K562 (cell line): Measurements from ENCODE around the gene ADAMTSL2. TPM values are rescaled to one million over a fixed set of nuclear protein-coding genes. Genes with fewer than 3 reads are reported as not detected.

ENCODE experiments used
- ATAC-seq: fragments of 200-7000 bp; cut with Tn5 transposase; 3 replicates; pipeline ENCODE4 v1.9.1; 2020; ENCODE audit warnings: moderate library complexity
- BruUV-seq: library from RNA; stranded (reverse); fragments of 400-500 nt; replicated peaks from 2 replicates; lab custom pipeline; 2021; lab: Mats Ljungman, UMichigan
- CTCF ChIA-PET: fragments of 300-600 bp; formaldehyde crosslinking; extraction: SDS; loops from one replicate; lab custom pipeline; 2021; ENCODE audit warnings: low intra/inter-chr PET ratio; lab: Yijun Ruan, JAX
- POLR2A ChIA-PET: fragments of 300-600, 350-650 bp; sonication (Branson Sonifier 250); formaldehyde crosslinking; extraction: SDS; loops from one replicate; lab custom pipeline; 2021; ENCODE audit warnings: antibody characterized with exemption, inconsistent platforms; lab: Yijun Ruan, JAX
- DNase-seq, 4 experiments: peaks; one replicate each; pipeline versions ENCODE4 v3.0.0 to v3.0.0-alpha.2; 2011 to 2018; ENCODE audit warnings: low spot score in 3 of 4, mixed read lengths in 3 of 4; ENCODE audit errors: extremely low read depth in 1 of 4
- FAIRE-seq: peaks from 2 replicates; lab custom pipeline; 2011; peaks lifted over from hg19 to GRCh38; lab: Jason Lieb, UNC
- H2AFZ ChIP-seq: 2 replicates; pipeline ENCODE4 v1.6.0; 2011; ENCODE audit warnings: low read depth, low read length, control low read depth, inconsistent platforms
- H3K27ac ChIP-seq: fragments of 200-600 bp; 3 replicates; pipeline ENCODE4 v1.8.0; 2011; ENCODE audit warnings: low read depth, mild to moderate bottlenecking, control low read depth, inconsistent platforms, low read length, moderate library complexity, mixed read lengths; ENCODE audit errors: extremely low read depth
- H3K27me3 ChIP-seq, 2 experiments: fragments of 300-600 bp in 1 of 2; 2 replicates in 1 of 2; 3 replicates in 1 of 2; pipeline versions ENCODE4 v1.6.0 to v1.8.0; 2011; ENCODE audit warnings: inconsistent platforms in 2 of 2, low read length in 2 of 2, mild to moderate bottlenecking in 1 of 2, mixed read lengths in 1 of 2, moderate library complexity in 1 of 2; ENCODE audit not compliant: control insufficient read depth in 2 of 2, insufficient read depth in 2 of 2
- H3K36me3 ChIP-seq: fragments of 300-600 bp; 3 replicates; pipeline ENCODE4 v1.8.0; 2011; ENCODE audit warnings: mild to moderate bottlenecking, low read length, inconsistent platforms; ENCODE audit not compliant: control insufficient read depth, insufficient read depth
- H3K4me1 ChIP-seq, 2 experiments: fragments of 200-600 bp in 1 of 2; replicated peaks in 1 of 2; 2 replicates in 1 of 2; 3 replicates in 1 of 2; pipeline versions ENCODE4 v1.5.1 to v1.8.0; 2011; ENCODE audit warnings: inconsistent platforms in 2 of 2, low read length in 2 of 2, mild to moderate bottlenecking in 1 of 2, mixed read lengths in 1 of 2, moderate library complexity in 1 of 2; ENCODE audit not compliant: control insufficient read depth in 2 of 2, insufficient read depth in 2 of 2
- H3K4me2 ChIP-seq: 2 replicates; pipeline ENCODE4 v1.6.1; 2011; ENCODE audit warnings: low read length, control low read depth, inconsistent platforms, mixed read lengths; ENCODE audit not compliant: insufficient read depth
- H3K4me3 ChIP-seq: fragments of 200-600 bp; sonication (generic), shearing (Covaris generic); 2 replicates; pipeline ENCODE4 v1.5.1; 2016; ENCODE audit warnings: control low read depth, inconsistent platforms
- H3K79me2 ChIP-seq: fragments of 200-600 bp; 3 replicates; pipeline ENCODE4 v1.8.0; 2011; ENCODE audit warnings: low read length, inconsistent platforms; ENCODE audit not compliant: control insufficient read depth, insufficient read depth
- H3K9ac ChIP-seq, 2 experiments: 2 replicates each; pipeline versions ENCODE4 v1.6.0 to v1.6.1; 2011; ENCODE audit warnings: low read depth in 2 of 2, low read length in 2 of 2, control low read depth in 1 of 2, inconsistent platforms in 1 of 2, mild to moderate bottlenecking in 1 of 2, mixed read lengths in 1 of 2; ENCODE audit not compliant: insufficient read depth in 1 of 2
- H3K9me1 ChIP-seq: one replicate; pipeline ENCODE4 v1.6.0; 2011; ENCODE audit warnings: inconsistent platforms, mild to moderate bottlenecking, low read length, moderate library complexity; ENCODE audit not compliant: control insufficient read depth, insufficient read depth
- H3K9me3 ChIP-seq: replicated peaks from 2 replicates; pipeline ENCODE4 v1.5.1; 2011; ENCODE audit warnings: low read depth, low read length, inconsistent platforms; ENCODE audit not compliant: control insufficient read depth, insufficient read depth
- H4K20me1 ChIP-seq: replicated peaks from 2 replicates; pipeline ENCODE4 v1.6.1; 2011; ENCODE audit warnings: low read length, inconsistent platforms, mixed read lengths; ENCODE audit not compliant: control insufficient read depth, insufficient read depth
- ATF6 ChIP-seq: sonication (generic); formaldehyde crosslinking; IDR thresholded peaks from 2 replicates; pipeline ENCODE4 v1.4.0; 2020; ENCODE audit warnings: mild to moderate bottlenecking, missing genetic modification reagents
- HDAC1 ChIP-seq, 2 experiments: fragments of 450-650 bp; IDR thresholded peaks; 2 replicates each; pipeline ENCODE4 v1.6.1; 2016 to 2017; ENCODE audit warnings: inconsistent platforms in 1 of 2, mild to moderate bottlenecking in 1 of 2, moderate library complexity in 1 of 2
- HDAC2 ChIP-seq: fragments of 450-650 bp; IDR thresholded peaks from 2 replicates; pipeline ENCODE4 v1.6.1; 2016; ENCODE audit warnings: mild to moderate bottlenecking
- HMBOX1 ChIP-seq: sonication (generic); IDR thresholded peaks from 2 replicates; pipeline ENCODE4 v1.6.1; 2016
- MAFG ChIP-seq: fragments of 450-650 bp; conservative IDR thresholded peaks from 2 replicates; pipeline ENCODE4 v1.6.1; 2016; ENCODE audit warnings: missing genetic modification characterization, missing compliant biosample characterization
- NKRF ChIP-seq: fragments of 450-650 bp; IDR thresholded peaks from 2 replicates; pipeline ENCODE4 v1.6.1; 2016; ENCODE audit warnings: borderline replicate concordance
- NRF1 ChIP-seq, 2 experiments: fragments of 450-650 bp; IDR thresholded peaks in 1 of 2; conservative IDR thresholded peaks in 1 of 2; 2 replicates each; pipeline ENCODE4 v1.6.1; 2014; ENCODE audit warnings: mild to moderate bottlenecking in 2 of 2
- PHF21A ChIP-seq: fragments of 450-650 bp; IDR thresholded peaks from 2 replicates; pipeline ENCODE4 v1.6.1; 2017; ENCODE audit warnings: low read depth, borderline replicate concordance
- PML ChIP-seq: IDR thresholded peaks from 2 replicates; pipeline ENCODE4 v1.6.1; 2012; ENCODE audit warnings: low read length, inconsistent platforms
- ZNF121 ChIP-seq: sonication (generic); formaldehyde crosslinking; conservative IDR thresholded peaks from 2 replicates; pipeline ENCODE4 v1.8.0; 2022; ENCODE audit warnings: missing genetic modification reagents
- WGBS: fragments of 100-300 bp; shearing (Covaris generic); methylation state at CpG from one replicate; pipeline ENCODE4 v1.1.6; 2016; ENCODE audit warnings: low coverage, mixed read lengths; ENCODE audit not compliant: insufficient coverage; ENCODE audit errors: missing lambda C conversion rate; 5-methylcytosine and 5-hydroxymethylcytosine counted together
- in situ Hi-C: fragments of 300-500 bp; cut with MboI; formaldehyde crosslinking; loops from 4 replicates; pipeline ENCODE4 v1.15.0; 2018; ENCODE audit warnings: inconsistent platforms, mixed read lengths
- intact Hi-C: fragments of 100-400 bp; cut with micrococcal nuclease; formaldehyde crosslinking; loops from 2 replicates; pipeline ENCODE4 v1.14.2; 2022
- polyA plus RNA-seq, 8 experiments: library from polyadenylated mRNA; depleted of rRNA in 4 of 8; stranded (reverse) in 5 of 8; unstranded in 3 of 8; fragments of >200 nt; fragmentation: Nextera tagmentation in 2 of 8; fragmentation: Illumina TruSeq in 1 of 8; extraction: Ambion mirVana in 2 of 8; extraction: Trizol in 1 of 8; gene quantifications; 2 replicates each; pipeline versions ENCODE4 v1.2.1 to v1.2.3, GENCODE V29; 2011 to 2014; ENCODE audit warnings: inconsistent platforms in 1 of 8, missing spikeins in 1 of 8
- total RNA-seq, 7 experiments: library from RNA; depleted of rRNA in 6 of 7; stranded (reverse); fragments of >200 nt in 6 of 7; fragmentation: Illumina TruSeq in 2 of 7; extraction: Trizol in 2 of 7; gene quantifications; 2 replicates each; pipeline versions ENCODE4 v1.2.1 to v1.2.3, GENCODE V29; 2011 to 2021; ENCODE audit warnings: low replicate concordance in 1 of 7
- TF ChIP-seq, protein P1 (sequence below), 3 experiments: IDR thresholded peaks in 2 of 3; conservative IDR thresholded peaks in 1 of 3; 2 replicates each; pipeline ENCODE4 v1.5.1; 2011 to 2012; ENCODE audit warnings: low read length in 3 of 3, mild to moderate bottlenecking in 3 of 3, control low read depth in 2 of 3, improper control_type of control experiment in 1 of 3, inconsistent platforms in 1 of 3, low read depth in 1 of 3, mixed read lengths in 1 of 3, moderate library complexity in 1 of 3; ENCODE audit not compliant: insufficient read depth in 2 of 3
- TF ChIP-seq, protein P2 (sequence below): fragments of 250-450 bp; sonication (Bioruptor Pico); IDR thresholded peaks from 2 replicates; pipeline ENCODE4 v1.8.0; 2021; ENCODE audit warnings: borderline replicate concordance, mild to moderate bottlenecking, moderate library complexity; ENCODE audit not compliant: poor library complexity, severe bottlenecking
- TF ChIP-seq, protein P3 (sequence below), 2 experiments: IDR thresholded peaks; 2 replicates each; pipeline ENCODE4 v1.6.1; 2011; ENCODE audit warnings: borderline replicate concordance in 1 of 2, control low read depth in 1 of 2, low read depth in 1 of 2, low read length in 1 of 2, mild to moderate bottlenecking in 1 of 2, mixed read lengths in 1 of 2, moderate library complexity in 1 of 2; ENCODE audit not compliant: insufficient read depth in 1 of 2, insufficient read length in 1 of 2, poor library complexity in 1 of 2, severe bottlenecking in 1 of 2; ENCODE audit errors: extremely low read depth in 1 of 2

The ADAMTSL2 gene
- total and polyA plus RNA-seq, 9 of the 15 experiments (the other 6 are each of a cell fraction or from before 2014, with no cell fraction given) = 0.04 TPM; not detected in 8

DNA sequence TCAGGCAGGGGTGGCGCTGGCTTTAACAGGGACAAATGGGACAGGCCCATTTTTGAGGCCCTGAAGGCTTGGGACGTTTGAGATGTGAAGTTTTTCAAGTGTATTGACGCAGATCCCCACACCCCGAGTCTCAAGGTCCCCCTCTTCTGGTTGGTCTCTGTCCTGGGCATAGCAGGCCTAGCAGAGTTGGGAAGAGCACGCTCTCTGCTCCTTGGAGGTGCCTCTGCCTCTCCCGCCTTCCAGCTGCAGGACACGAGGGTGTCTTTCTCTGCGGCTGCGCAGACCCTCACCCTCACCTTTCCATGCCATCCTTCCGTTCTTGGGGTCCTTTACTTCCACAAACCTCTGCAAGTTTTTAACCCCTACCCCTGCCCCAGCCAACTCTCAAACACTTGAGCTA, 18.6 kb downstream of the ADAMTSL2 start:
- ATAC-seq (no peak), DNase-seq (peak in 1 of 4 experiments; percentile 26), FAIRE-seq (no peak)
- POLR2A ChIA-PET = no interaction called here
- H3K4me2 ChIP-seq = no peak overlapping the region
- H3K9ac ChIP-seq = no peak overlapping the region
- H3K4me3 ChIP-seq = no peak overlapping the region
- no peak overlapping the region for H2AFZ ChIP-seq
- H3K9me1 ChIP-seq = peaks cover 2% of the 10 kb centered on the region
- no peaks in the 10 kb centered on the region for H3K79me2 ChIP-seq
- 0% methylated on average over 6 of the region's 10 CpGs for WGBS
- CTCF ChIA-PET = no interaction called here
- H3K36me3 ChIP-seq = no peaks in the 10 kb centered on the region
- in situ Hi-C loops (no loop called here), intact Hi-C loops (no loop called here)
- peaks cover 1 to 2% of the 10 kb centered on the region in 2 experiments; a peak in 2 of 5 replicates for H3K4me1 ChIP-seq
- H3K27ac ChIP-seq = no peak overlapping the region
- H3K27me3 ChIP-seq = peaks cover 8 to 61% of the 10 kb centered on the region in 2 experiments; a peak in 4 of 5 replicates
- BruUV-seq = no TSS peak
- no peaks in the 10 kb centered on the region; the same call in 1 of the 2 replicates for H4K20me1 ChIP-seq
- H3K9me3 ChIP-seq = no peaks in the 10 kb centered on the region
- no peak for TF ChIP-seq MAFG (tag)
- TF ChIP-seq, protein P1, sequence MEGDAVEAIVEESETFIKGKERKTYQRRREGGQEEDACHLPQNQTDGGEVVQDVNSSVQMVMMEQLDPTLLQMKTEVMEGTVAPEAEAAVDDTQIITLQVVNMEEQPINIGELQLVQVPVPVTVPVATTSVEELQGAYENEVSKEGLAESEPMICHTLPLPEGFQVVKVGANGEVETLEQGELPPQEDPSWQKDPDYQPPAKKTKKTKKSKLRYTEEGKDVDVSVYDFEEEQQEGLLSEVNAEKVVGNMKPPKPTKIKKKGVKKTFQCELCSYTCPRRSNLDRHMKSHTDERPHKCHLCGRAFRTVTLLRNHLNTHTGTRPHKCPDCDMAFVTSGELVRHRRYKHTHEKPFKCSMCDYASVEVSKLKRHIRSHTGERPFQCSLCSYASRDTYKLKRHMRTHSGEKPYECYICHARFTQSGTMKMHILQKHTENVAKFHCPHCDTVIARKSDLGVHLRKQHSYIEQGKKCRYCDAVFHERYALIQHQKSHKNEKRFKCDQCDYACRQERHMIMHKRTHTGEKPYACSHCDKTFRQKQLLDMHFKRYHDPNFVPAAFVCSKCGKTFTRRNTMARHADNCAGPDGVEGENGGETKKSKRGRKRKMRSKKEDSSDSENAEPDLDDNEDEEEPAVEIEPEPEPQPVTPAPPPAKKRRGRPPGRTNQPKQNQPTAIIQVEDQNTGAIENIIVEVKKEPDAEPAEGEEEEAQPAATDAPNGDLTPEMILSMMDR (IDR thresholded peaks at IDR 0.05 in 2 of 3, conservative IDR thresholded peaks at IDR 0.05 in 1 of 3; ENCODE audit: insufficient read depth in 2 of 3, low read depth in 1 of 3, low read length in 3 of 3) = peak in 2 of 3 experiments; percentile 5 to 24; a peak in 1 of 6 replicates
- TF ChIP-seq HMBOX1 = no peak
- TF ChIP-seq, protein P2, sequence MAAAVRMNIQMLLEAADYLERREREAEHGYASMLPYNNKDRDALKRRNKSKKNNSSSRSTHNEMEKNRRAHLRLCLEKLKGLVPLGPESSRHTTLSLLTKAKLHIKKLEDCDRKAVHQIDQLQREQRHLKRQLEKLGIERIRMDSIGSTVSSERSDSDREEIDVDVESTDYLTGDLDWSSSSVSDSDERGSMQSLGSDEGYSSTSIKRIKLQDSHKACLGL (CRISPR knock-in tag) = no peak
- no peak for TF ChIP-seq HDAC2
- TF ChIP-seq, protein P3, sequence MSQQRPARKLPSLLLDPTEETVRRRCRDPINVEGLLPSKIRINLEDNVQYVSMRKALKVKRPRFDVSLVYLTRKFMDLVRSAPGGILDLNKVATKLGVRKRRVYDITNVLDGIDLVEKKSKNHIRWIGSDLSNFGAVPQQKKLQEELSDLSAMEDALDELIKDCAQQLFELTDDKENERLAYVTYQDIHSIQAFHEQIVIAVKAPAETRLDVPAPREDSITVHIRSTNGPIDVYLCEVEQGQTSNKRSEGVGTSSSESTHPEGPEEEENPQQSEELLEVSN (IDR thresholded peaks at IDR 0.05; ENCODE audit: borderline replicate concordance in 1 of 2, extremely low read depth in 1 of 2, insufficient read depth in 1 of 2, insufficient read length in 1 of 2, low read depth in 1 of 2, low read length in 1 of 2, poor library complexity in 1 of 2, severe bottlenecking in 1 of 2) = peak in 1 of 2 experiments; percentile 24
- TF ChIP-seq PML = no peak
- TF ChIP-seq NRF1 (conservative IDR thresholded peaks at IDR 0.05 in 1 of 2, IDR thresholded peaks at IDR 0.05 in 1 of 2) = peak in 1 of 2 experiments; percentile 48; a peak in 3 of 4 replicates
- no peak for TF ChIP-seq ATF6 (CRISPR knock-in tag)
- TF ChIP-seq PHF21A = no peak
- TF ChIP-seq HDAC1 (IDR thresholded peaks at IDR 0.05) = no peak
- TF ChIP-seq NKRF = no peak
- TF ChIP-seq ZNF121 (CRISPR knock-in tag) = no peak
